Body of pancreas (tissue), 4 donors: Measurements from ENCODE around the gene TMEM229B.

ENCODE experiments used
- POLR2A ChIP-seq, 3 donors: fragments of 450-650 bp; IDR thresholded peaks; one replicate each; pipeline ENCODE4 v1.6.1; 2016; ENCODE audit warnings: antibody characterized with exemption in 3 of 3, mild to moderate bottlenecking in 2 of 3
- TF ChIP-seq, protein P1 (sequence below), 7 experiments: fragments of 450-650 bp in 4 of 7; fragments of 200-600 bp in 3 of 7; sonication (generic) in 3 of 7; IDR thresholded peaks; one replicate each; pipeline ENCODE4 v1.5.1; 2016 to 2019; ENCODE audit warnings: antibody characterized with exemption in 7 of 7

DNA sequence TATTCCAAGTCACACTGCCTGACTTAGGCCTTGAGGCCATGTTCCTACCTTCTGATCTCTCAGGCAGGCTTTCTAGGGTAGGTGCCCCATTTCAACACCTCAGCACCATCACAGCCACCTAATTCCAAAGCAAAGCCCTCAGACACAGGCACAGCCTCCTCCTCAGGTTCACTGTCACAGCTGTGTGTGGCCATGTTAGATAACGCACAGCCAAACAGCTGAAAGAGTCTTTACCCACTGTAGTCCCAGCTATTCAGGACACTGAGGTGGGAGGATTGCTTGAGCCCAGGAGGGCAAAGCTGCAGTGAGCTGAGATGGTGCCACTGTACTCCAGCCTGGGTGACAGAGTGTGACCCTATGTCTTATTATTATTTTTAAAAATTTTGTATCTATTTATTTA lies 7.3 kb upstream of the TMEM229B start:
- TF ChIP-seq, protein P1, sequence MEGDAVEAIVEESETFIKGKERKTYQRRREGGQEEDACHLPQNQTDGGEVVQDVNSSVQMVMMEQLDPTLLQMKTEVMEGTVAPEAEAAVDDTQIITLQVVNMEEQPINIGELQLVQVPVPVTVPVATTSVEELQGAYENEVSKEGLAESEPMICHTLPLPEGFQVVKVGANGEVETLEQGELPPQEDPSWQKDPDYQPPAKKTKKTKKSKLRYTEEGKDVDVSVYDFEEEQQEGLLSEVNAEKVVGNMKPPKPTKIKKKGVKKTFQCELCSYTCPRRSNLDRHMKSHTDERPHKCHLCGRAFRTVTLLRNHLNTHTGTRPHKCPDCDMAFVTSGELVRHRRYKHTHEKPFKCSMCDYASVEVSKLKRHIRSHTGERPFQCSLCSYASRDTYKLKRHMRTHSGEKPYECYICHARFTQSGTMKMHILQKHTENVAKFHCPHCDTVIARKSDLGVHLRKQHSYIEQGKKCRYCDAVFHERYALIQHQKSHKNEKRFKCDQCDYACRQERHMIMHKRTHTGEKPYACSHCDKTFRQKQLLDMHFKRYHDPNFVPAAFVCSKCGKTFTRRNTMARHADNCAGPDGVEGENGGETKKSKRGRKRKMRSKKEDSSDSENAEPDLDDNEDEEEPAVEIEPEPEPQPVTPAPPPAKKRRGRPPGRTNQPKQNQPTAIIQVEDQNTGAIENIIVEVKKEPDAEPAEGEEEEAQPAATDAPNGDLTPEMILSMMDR (IDR thresholded peaks at IDR 0.05), result no peak
- TF ChIP-seq POLR2A (IDR thresholded peaks at IDR 0.05), result no peak
